Renal pelvis (tissue), 4 donors: ENCODE measurements around the gene MBD3. TPM values are rescaled to one million over a fixed set of nuclear protein-coding genes. Genes with fewer than 3 reads are reported as not detected.

ENCODE experiments used
- DNase-seq: peaks from one replicate; pipeline ENCODE4 v3.0.0-alpha.2; 2013
- polyA plus RNA-seq, 3 donors: library from polyadenylated mRNA; unstranded; fragments of 120-200 nt; gene quantifications; one replicate each; pipeline ENCODE4 v1.2.1, GENCODE V29; 2013; ENCODE audit not compliant: insufficient read length in 3 of 3

MBD3 gene
- polyA plus RNA-seq, 3 donors, result 70.0 to 83.4 (median 82.8) TPM

GRCh38 chr19:1602091-1602707 lies 9.5 kb upstream of the MBD3 start:
- DNase-seq, result no peak

GRCh38 chr19:1601613-1602064 lies 9.0 kb upstream of the MBD3 start:
- no peak for DNase-seq

GRCh38 chr19:1599460-1599846 lies 6.8 kb upstream of the MBD3 start:
- no peak for DNase-seq

- DNase-seq, result no peak
These were observed 6.3 kb upstream of the MBD3 start for GRCh38 chr19:1598777-1599459.

GRCh38 chr19:1593501-1593772 lies 772 bp upstream of the MBD3 start:
- DNase-seq, result no peak

GRCh38 chr19:1592024-1592754 lies 476 bp downstream of the MBD3 start:
- DNase-seq, result peak; percentile 88

GRCh38 chr19:1591421-1592023 lies 1.1 kb downstream of the MBD3 start:
- no peak for DNase-seq

GRCh38 chr19:1590641-1591397 lies 1.8 kb downstream of the MBD3 start:
- DNase-seq, result no peak

DNA sequence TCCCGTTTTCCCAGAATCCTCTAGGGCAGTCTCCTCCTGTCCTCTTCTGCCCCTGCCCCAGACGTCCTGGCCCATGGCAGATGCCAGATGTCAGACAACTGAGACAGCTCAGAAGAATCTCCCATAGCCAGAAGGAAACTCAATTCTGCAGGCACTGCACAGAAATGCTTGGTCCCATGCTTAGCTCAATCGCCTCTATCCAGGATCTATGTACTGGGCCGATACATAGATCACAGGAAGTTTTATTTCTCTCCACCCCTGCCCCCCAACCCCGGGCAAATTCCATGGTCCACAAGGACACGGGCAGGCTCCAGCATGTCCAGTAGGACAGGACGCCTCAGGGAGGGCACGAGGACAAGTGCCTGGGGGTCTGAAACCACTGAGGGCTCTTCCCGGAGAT lies 4.8 kb downstream of the MBD3 start:
- DNase-seq, result no peak

DNA sequence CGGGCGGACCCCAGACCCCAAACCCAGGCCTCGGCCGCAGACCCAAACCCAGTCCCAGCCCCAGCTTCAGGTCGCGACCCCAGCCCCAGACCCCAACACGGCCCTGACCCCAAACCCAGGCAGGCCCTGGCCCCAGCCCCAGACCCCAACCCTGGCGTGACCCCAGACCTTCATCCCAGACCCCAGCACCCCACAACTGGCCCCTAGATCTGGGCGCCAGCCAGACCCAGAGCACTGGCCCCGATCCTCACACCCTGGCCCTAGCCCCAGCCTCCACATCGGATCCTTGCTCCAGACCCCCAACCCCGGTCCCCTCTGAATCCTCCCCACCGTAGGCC lies 7.5 kb downstream of the MBD3 start:
- no peak for DNase-seq

- no peak for DNase-seq
These were observed 8.0 kb downstream of the MBD3 start for GRCh38 chr19:1584500-1585242.

GRCh38 chr19:1582201-1582600 lies 10.5 kb downstream of the MBD3 start:
- DNase-seq, result no peak

DNA sequence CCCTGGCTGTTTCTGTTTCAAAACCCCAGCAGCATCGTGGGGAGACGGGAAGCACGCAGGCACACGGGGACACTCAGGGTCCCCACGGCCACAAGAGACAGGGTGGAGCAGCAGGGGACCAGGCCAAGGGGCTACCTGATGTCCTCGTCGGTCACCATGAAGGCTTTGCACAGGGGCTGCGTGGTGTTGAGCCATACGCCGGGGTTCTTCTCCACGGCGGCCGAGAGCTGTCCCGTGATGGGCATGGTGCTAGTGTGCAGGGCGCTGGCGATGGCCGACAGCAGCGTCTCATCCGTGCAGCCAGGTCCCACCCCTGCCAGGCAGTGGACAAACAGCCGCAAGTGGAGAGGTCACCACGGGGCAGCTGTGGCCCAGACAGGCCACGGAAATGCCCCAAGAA lies 11.7 kb downstream of the MBD3 start:
- no peak for DNase-seq

- DNase-seq, result no peak
These were observed 12.3 kb downstream of the MBD3 start for GRCh38 chr19:1580382-1580781.

DNA sequence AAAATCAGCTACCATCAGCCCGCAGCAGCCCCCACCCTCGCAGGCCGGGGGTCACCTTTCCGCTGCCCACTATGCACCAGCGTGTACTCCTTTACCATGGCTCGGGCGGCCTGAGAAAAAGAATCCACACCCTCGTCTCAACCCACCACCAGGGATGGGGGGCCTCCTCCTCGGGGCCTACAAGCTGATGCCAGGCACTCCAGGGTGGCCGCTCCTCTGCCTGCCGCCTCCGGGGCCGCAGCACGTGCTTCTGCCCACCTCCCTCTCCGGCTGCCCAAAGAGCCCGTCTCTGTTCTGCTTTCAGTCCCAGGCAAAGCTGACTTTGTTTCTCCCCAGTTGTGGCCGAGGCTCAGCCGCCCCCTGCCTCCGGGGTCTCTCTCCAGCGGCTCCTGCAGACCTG lies 13.4 kb downstream of the MBD3 start:
- DNase-seq, result no peak

- no peak for DNase-seq
These were observed 14.6 kb downstream of the MBD3 start for GRCh38 chr19:1577929-1578618.

DNA sequence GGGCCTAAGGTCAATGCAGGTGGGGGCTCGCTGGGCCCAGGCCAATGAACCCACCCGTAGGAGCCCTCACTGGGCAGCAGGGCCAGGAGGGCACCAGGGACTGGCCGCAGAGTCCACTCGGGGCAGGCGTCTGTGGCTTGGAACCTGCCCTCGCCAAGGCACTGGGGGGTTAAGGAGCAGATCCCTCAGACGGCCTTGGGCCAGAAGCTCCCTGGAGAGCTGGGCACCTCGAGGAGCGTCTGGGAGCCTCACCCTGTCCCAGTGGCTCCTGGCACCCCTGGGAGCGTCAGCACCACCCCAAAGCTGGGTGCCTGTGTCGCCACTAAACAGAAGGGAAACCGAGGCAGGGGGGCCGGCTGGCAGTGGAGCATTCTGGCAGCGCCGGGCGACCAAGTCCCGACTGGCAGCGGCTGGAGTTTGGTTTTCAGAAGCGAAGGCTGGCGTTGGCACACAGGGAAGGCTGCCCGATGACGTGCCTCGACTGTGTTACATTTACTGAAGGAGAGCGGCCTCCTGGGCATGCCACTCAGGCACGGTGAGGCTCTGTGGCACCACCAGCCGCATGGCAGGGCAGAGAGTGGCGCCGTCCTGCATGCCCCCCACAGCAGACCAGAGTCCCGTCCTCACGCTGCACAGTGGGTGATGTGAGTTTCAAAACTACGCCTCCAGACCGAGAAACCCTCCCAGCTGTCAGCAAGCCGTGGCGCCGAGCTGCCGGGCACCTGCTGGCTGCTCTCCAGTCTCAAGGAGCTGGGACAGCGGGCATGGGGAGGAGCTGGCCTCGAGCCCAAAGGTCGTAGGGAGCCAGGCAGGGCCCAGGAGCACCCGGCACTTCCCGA lies 15.4 kb downstream of the MBD3 start:
- no peak for DNase-seq

DNA sequence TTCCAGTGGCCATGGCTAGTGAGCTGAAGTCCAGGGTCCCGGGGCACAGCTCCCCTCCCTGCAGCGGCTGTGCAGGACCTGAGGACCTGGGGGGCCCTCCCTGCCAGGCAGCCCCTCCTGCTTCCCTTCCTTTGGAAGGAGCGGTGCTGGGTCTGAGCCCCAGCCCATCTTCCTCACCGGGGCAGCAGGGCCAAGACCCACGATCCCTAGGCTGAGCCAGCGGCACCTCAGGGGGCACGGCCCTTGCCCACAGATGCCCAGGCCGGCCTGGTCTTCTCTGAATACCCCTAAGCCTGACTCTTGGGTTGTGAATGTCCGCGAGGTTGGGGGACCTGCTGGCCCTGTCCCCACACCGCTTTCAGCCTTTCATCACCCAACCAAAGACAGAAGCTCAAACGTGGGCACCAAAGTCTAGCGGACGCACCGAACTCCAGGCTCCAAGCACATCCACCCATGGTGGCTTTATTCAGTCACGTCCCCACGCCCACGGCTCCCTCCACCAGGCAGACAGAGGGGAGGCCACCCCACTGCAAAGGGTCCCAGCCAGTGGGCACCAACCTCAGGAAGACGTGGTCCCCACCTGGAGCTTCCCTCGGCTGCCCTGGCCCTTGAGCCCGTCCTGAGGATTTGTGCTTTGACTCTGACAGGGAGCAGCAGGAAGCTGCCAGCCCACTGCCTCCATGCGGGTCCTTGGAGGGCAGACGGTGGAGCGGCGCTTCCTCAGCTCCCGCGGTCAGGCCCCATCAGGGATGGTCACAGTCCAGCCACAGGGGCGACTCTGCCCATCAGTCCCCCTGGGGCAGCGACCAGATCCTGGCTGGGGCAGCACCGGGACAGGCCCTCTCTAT lies 16.2 kb downstream of the MBD3 start:
- no peak for DNase-seq
